C4-2B (cell line): ENCODE measurements around the gene GJB5.

ENCODE experiments used
- H3K27ac ChIP-seq: fragments of 450-650 bp; 2 replicates; pipeline ENCODE4 v1.5.1; 2017
- CTCF ChIP-seq: fragments of 450-650 bp; conservative IDR thresholded peaks from 2 replicates; pipeline ENCODE4 v1.5.1; 2017; ENCODE audit warnings: mild to moderate bottlenecking
- ZFX ChIP-seq: fragments of 450-650 bp; IDR thresholded peaks from 2 replicates; pipeline ENCODE4 v1.6.1; 2017

GJB5 gene

DNA sequence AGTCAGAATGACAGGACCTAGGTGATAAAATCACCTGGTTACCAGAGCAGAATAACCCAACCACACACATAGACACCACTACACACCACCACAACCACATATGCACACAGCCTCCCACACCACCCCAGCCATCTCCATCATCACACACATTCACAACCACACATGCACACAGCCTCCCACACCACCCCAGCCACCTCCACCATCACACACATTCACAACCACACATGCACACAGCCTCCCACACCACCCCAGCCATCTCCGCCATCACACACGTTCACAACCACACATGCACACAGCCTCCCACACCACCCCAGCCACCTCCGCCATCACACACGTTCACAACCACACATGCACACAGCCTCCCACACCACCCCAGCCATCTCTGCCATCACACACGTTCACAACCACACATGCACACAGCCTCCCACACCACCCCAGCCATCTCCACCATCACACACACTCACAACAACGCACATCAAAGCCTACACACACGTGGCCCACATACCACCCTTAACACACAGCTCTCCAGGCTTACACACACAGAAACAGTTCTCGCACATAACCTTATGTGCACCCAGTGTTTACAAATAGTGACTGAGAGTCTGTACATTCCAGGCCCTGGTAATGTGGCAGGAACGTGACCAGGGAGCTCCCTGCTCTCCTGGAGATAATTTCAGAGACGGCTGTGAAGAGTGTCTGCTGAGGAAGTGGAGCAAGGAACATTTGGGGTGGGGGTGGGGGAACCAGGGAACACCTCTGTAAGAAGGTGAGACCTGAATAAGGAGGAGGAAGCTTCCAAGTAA is 22.9 kb downstream of the GJB5 start:
- H3K27ac ChIP-seq = no peak overlapping the region

GRCh38 chr1:34778381-34778780 is 23.5 kb downstream of the GJB5 start:
- TF ChIP-seq ZFX = no peak
- TF ChIP-seq CTCF = no peak
- H3K27ac ChIP-seq = no peak overlapping the region

More for the DNA sequence above, 22.9 kb downstream of the GJB5 start:
- TF ChIP-seq CTCF = no peak
- TF ChIP-seq ZFX = no peak

DNA sequence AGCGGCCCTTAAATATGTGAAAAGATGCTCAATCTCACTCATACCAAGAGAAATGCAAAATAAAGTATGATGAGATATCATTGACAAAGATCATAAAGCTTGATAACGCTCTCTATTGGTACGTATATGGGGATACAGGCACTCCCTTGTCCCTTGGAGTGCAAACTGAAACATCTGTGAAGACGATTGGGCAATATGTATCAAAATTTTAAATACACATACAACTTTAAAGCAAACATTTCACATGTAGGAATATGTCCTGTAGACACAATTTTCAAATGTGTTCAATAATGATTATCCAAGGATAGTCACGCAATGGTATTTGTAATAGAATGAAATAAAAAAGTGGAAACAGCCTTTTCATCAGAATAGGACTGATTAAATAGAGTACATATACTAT is 24.2 kb downstream of the GJB5 start:
- TF ChIP-seq CTCF (no peak), ZFX (no peak)
- no peak overlapping the region for H3K27ac ChIP-seq

DNA sequence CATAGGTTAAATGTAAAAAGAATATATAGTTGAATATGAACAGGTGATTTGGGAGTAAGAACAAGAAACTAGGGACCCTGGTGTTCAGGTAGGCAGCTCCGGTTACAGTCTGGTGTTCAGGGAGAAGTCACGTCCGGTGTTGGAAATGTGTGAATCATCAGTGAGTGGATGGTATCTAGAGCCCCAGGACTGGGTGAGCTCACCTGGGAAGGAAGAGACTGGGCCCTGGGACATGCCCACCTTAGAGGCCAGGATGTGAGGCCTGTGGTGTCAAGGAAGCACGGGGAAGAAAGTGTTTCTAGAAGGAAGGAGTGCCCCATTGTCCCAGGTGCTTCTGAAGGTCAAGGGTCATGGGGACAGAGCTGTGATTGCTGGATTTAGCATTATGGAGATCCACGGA is 24.7 kb downstream of the GJB5 start:
- no peak for TF ChIP-seq ZFX
- no peak for TF ChIP-seq CTCF
- no peak overlapping the region for H3K27ac ChIP-seq

- no peak overlapping the region for H3K27ac ChIP-seq
- TF ChIP-seq ZFX = no peak
- no peak for TF ChIP-seq CTCF
These were observed 25.1 kb downstream of the GJB5 start for GRCh38 chr1:34779962-34780361.

DNA sequence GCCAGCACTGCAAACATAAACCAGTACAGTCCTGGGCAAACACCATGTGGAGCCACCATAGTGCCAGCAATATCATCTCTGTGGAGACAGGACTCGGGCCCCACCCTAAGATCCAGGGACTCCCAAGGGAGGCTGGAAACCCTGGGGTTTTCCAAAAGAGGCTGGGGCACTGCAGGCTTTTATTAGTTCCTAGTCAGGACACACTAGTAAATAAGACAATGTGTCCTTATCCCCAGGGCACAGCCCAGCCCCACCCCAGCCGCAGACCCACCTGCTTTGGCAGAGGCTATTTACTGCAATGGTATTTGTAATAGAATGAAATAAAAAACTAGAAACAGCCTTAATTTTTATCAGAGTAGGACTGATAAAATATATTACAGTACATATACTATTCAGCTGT is 25.7 kb downstream of the GJB5 start:
- no peak overlapping the region for H3K27ac ChIP-seq
- no peak for TF ChIP-seq CTCF
- TF ChIP-seq ZFX = no peak

GRCh38 chr1:34781071-34781843 is 26.4 kb downstream of the GJB5 start, which contains the start of gene GJB3:
TSS of gene GJB3 (plus strand) at chr1:34781214. CDS start at chr1:34784763, 3,549 bp downstream.
- no peak within 1 kb of the TSS for H3K27ac ChIP-seq
- TF ChIP-seq ZFX (no peak), CTCF (no peak)
